Stomach (tissue), 9 donors: ENCODE measurements around the gene MAPK4. TPM values are rescaled to one million over a fixed set of nuclear protein-coding genes. Genes with fewer than 3 reads are reported as not detected.
A peak's percentile ranks its signal among the peaks of the same experiment; 100 is the strongest.

ENCODE experiments used
- DNase-seq, 2 donors: peaks; one replicate each; pipeline versions ENCODE4 v3.0.0 to v3.0.0-alpha.2; 2013 to 2019
- H3K27ac ChIP-seq, 5 donors: fragments of 200-600 bp in 4 of 5; sonication (generic) in 4 of 5; one replicate each; pipeline ENCODE4 v1.5.1; 2013 to 2019; ENCODE audit warnings: mild to moderate bottlenecking in 1 of 5, moderate library complexity in 1 of 5
- H3K27me3 ChIP-seq, 3 donors: fragments of 200-600 bp; sonication (generic); one replicate each; pipeline ENCODE4 v1.5.1; 2017 to 2019; ENCODE audit warnings: mixed run types in 1 of 3
- H3K36me3 ChIP-seq, 4 donors: fragments of 200-600 bp; sonication (generic); 1 replicate in 3 of 4; 2 replicates in 1 of 4; pipeline ENCODE4 v1.5.1; 2016 to 2019
- H3K4me1 ChIP-seq, 4 donors: fragments of 200-600 bp; sonication (generic); one replicate each; pipeline ENCODE4 v1.5.1; 2016 to 2019
- H3K4me3 ChIP-seq, 4 donors: fragments of 200-600 bp; sonication (generic) in 3 of 4; one replicate each; pipeline ENCODE4 v1.5.1; 2016 to 2019; ENCODE audit warnings: mild to moderate bottlenecking in 1 of 4
- H3K9me3 ChIP-seq, 4 donors: fragments of 200-600 bp; sonication (generic); one replicate each; pipeline ENCODE4 v1.5.1; 2016 to 2019
- CTCF ChIP-seq, 7 experiments: fragments of 450-650 bp in 4 of 7; fragments of 200-600 bp in 3 of 7; sonication (generic) in 3 of 7; IDR thresholded peaks; one replicate each; pipeline ENCODE4 v1.5.1; 2016 to 2019; ENCODE audit warnings: antibody characterized with exemption in 7 of 7, control low read depth in 2 of 7, mild to moderate bottlenecking in 1 of 7
- EP300 ChIP-seq: sonication (generic); formaldehyde crosslinking; IDR thresholded peaks from one replicate; pipeline ENCODE4 v1.6.1; 2017; ENCODE audit warnings: antibody characterized with exemption
- POLR2A ChIP-seq, 4 donors: fragments of 450-650 bp; IDR thresholded peaks; one replicate each; pipeline ENCODE4 v1.6.1; 2016; ENCODE audit warnings: antibody characterized with exemption in 4 of 4, control low read depth in 2 of 4, mild to moderate bottlenecking in 1 of 4, moderate library complexity in 1 of 4
- POLR2AphosphoS5 ChIP-seq, 3 donors: sonication (generic); formaldehyde crosslinking; IDR thresholded peaks; one replicate each; pipeline ENCODE4 v1.6.1; 2016; ENCODE audit warnings: antibody characterized with exemption in 3 of 3
- WGBS, 5 donors: extraction: QIAGEN DNeasy Blood & Tissue Kit in 3 of 5; methylation state at CpG; one replicate each; pipeline versions ENCODE4 v1.1.5 to v1.1.7; 2013 to 2018; 5-methylcytosine and 5-hydroxymethylcytosine counted together
- intact Hi-C: fragments of 100-400 bp; cut with DNase I; formaldehyde crosslinking; loops from one replicate; pipeline ENCODE4 v1.15.1; 2023; ENCODE audit warnings: low total_unique reads
- polyA plus RNA-seq, 3 donors: library from polyadenylated mRNA; stranded (reverse); fragments of 200-250 nt; gene quantifications; one replicate each; pipeline ENCODE4 v1.2.3, GENCODE V29; 2013
- total RNA-seq, 5 donors: library from RNA; depleted of rRNA; stranded (reverse); fragments of >200 nt; gene quantifications; one replicate each; pipeline versions ENCODE4 v1.1.0 to v1.2.3, GENCODE V29; 2014 to 2016
- donor health status: healthy with polysubstance abuse.
- donor health status: Bipolar disorder and iron deficiency.
- donor health status: healthy.

Gene MAPK4
- total and polyA plus RNA-seq, 8 donors = 0.19 to 86.0 (median 4.2) TPM

- intact Hi-C loops = no loop called here
- H3K27me3 ChIP-seq = no peaks in the 10 kb centered on the region
- H3K9me3 ChIP-seq = no peaks in the 10 kb centered on the region
- peaks cover 0 to 15% (median 6%) of the 10 kb centered on the region in 4 donors for H3K4me1 ChIP-seq
- H3K4me3 ChIP-seq = no peak overlapping the region
- no peaks in the 10 kb centered on the region for H3K36me3 ChIP-seq
- no peak for TF ChIP-seq EP300
- TF ChIP-seq CTCF (IDR thresholded peaks at IDR 0.05) = no peak
- TF ChIP-seq POLR2AphosphoS5 (IDR thresholded peaks at IDR 0.05) = no peak
- TF ChIP-seq POLR2A (IDR thresholded peaks at IDR 0.05) = no peak
- peak overlapping the region in 1 of 5 donors; percentile 83 for H3K27ac ChIP-seq
- no peak for DNase-seq
Measured at GRCh38 chr18:50647792-50648191, 87.9 kb downstream of the MAPK4 start.

GRCh38 chr18:50649821-50650220 lies 89.9 kb downstream of the MAPK4 start:
- DNase-seq = peak in 1 of 2 donors; percentile 82
- intact Hi-C loops = no loop called here
- TF ChIP-seq CTCF (IDR thresholded peaks at IDR 0.05) (no peak), EP300 (peak; percentile 56), POLR2AphosphoS5 (IDR thresholded peaks at IDR 0.05) (peak in 2 of 3 donors; percentile 50 to 64), POLR2A (IDR thresholded peaks at IDR 0.05) (no peak)

GRCh38 chr18:50651334-50651733 lies 91.4 kb downstream of the MAPK4 start:
- Histone ChIP-seq H3K4me1 (peaks cover 0 to 36% (median 18%) of the 10 kb centered on the region in 4 donors), H3K27ac (peak overlapping the region in 2 of 5 donors; percentile 72 to 79), H3K36me3 (no peaks in the 10 kb centered on the region), H3K9me3 (no peaks in the 10 kb centered on the region), H3K27me3 (no peaks in the 10 kb centered on the region), H3K4me3 (no peak overlapping the region)
- TF ChIP-seq POLR2A (IDR thresholded peaks at IDR 0.05) (no peak), EP300 (no peak), POLR2AphosphoS5 (IDR thresholded peaks at IDR 0.05) (no peak), CTCF (IDR thresholded peaks at IDR 0.05) (no peak)
- DNase-seq = no peak
- intact Hi-C loops = no loop called here
- 85 to 91% (median 89%) methylated on average over 7 of the region's 7 CpGs for whole genome bisulfite sequencing, 5 donors

More at GRCh38 chr18:50649821-50650220, 89.9 kb downstream of the MAPK4 start:
- H3K4me3 ChIP-seq = no peak overlapping the region
- WGBS, 5 donors = 47 to 76% (median 67%) methylated on average over 4 of the region's 4 CpGs
- H3K4me1 ChIP-seq = peaks cover 0 to 24% (median 14%) of the 10 kb centered on the region in 4 donors
- H3K36me3 ChIP-seq = no peaks in the 10 kb centered on the region
- H3K27ac ChIP-seq = peak overlapping the region in 3 of 5 donors; percentile 59 to 83 (median 72)
- no peaks in the 10 kb centered on the region for H3K9me3 ChIP-seq
- no peaks in the 10 kb centered on the region for H3K27me3 ChIP-seq

- H3K36me3 ChIP-seq = no peaks in the 10 kb centered on the region
- DNase-seq = no peak
- 79 to 93% (median 88%) methylated on average over 8 to 11 of the region's 11 CpGs for WGBS, 5 donors
- H3K27me3 ChIP-seq = no peaks in the 10 kb centered on the region
- TF ChIP-seq POLR2AphosphoS5 (IDR thresholded peaks at IDR 0.05) = no peak
- H3K4me3 ChIP-seq = no peak overlapping the region
- intact Hi-C loops = no loop called here
- peak overlapping the region in 3 of 5 donors; percentile 67 to 84 (median 76) for H3K27ac ChIP-seq
- peaks cover 0 to 30% (median 17%) of the 10 kb centered on the region in 4 donors for H3K4me1 ChIP-seq
- H3K9me3 ChIP-seq = no peaks in the 10 kb centered on the region
Measured at GRCh38 chr18:50653402-50654093, 93.7 kb downstream of the MAPK4 start.

- no peaks in the 10 kb centered on the region for H3K36me3 ChIP-seq
- peak overlapping the region in 3 of 5 donors; percentile 67 to 84 (median 76) for H3K27ac ChIP-seq
- TF ChIP-seq EP300 (no peak), POLR2A (IDR thresholded peaks at IDR 0.05) (no peak), POLR2AphosphoS5 (IDR thresholded peaks at IDR 0.05) (no peak), CTCF (IDR thresholded peaks at IDR 0.05) (no peak)
- H3K27me3 ChIP-seq = no peaks in the 10 kb centered on the region
- H3K4me1 ChIP-seq = peaks cover 0 to 29% (median 16%) of the 10 kb centered on the region in 4 donors
- intact Hi-C loops = no loop called here
- no peaks in the 10 kb centered on the region for H3K9me3 ChIP-seq
- WGBS, 5 donors = 63 to 85% (median 69%) methylated on average over 2 of the region's 2 CpGs
- no peak overlapping the region for H3K4me3 ChIP-seq
- DNase-seq = no peak
Measured at GRCh38 chr18:50654211-50654610, 94.3 kb downstream of the MAPK4 start.
